ENCODE data around the gene PODXL2. TPM values are rescaled to one million over a fixed set of nuclear protein-coding genes. Genes with fewer than 3 reads are reported as not detected.

PODXL2 gene
- total RNA-seq, 3 donors from 2014 or later: 3.4 to 5.9 (median 4.3) TPM

DNA sequence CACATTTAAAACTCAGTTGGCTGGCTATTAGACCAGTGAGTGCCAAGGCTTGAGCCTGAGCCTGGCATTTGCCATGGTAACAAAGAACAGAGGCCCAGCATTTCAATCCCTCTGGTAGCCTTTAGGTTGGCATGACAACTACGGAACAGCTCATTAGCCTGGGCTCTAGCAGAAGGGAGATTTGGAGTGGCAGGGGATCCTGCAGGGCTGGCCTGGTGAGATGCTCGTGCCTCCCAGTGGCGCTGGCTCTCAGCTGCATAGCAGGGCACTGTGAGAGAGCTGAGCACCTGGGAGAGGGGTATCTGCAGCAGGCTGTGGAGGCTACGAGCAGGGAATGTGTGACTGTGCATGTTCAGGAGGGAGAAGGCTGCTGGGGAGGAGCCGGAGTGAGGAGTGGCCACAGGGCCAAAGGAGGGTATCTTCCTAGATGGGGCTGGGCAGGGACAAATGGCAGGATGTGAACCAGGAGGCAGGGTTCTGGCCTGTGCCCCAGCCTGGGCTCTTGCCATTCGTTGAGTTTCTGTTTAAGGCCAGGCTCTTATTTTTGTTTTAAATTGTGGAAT, 38.2 kb downstream of the PODXL2 start:
- ATAC-seq: no peak

DNA sequence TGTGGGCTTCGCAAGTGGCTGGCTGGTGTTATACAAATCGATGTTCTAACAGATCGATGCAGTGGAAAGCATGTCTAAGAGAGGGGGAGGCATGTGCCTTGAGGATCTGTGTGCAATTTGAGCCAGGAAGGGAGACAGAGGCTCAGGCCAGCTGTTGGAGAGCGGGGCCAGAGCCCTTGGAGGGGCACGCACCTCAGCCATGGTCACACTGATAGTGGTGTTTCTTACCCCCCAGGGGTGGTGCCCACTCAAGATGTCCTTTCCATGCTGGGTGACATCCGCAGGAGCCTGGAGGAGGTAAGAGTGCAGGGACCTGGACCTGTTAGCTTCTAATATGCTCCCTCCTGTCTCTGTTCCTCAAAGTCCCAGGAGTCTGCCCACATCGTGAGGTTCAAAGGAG, 39.9 kb downstream of the PODXL2 start:
- no peaks in the 10 kb centered on the region for H3K27me3 Mint-ChIP-seq (ENCODE audit: low read depth)
- ATAC-seq (no peak), DNase-seq (no peak)
- peaks cover 9% of the 10 kb centered on the region for H3K4me1 Mint-ChIP-seq (ENCODE audit: low read depth)
- H3K9me3 Mint-ChIP-seq: no peaks in the 10 kb centered on the region
- H3K36me3 Mint-ChIP-seq (ENCODE audit: insufficient read depth): no peaks in the 10 kb centered on the region
- no peak overlapping the region for H3K4me3 Mint-ChIP-seq

More for the DNA sequence above, 38.2 kb downstream of the PODXL2 start:
- Mint-ChIP-seq H3K4me3 (no peak overlapping the region), H3K4me1 (ENCODE audit: low read depth) (peaks cover 3% of the 10 kb centered on the region), H3K27me3 (ENCODE audit: low read depth) (no peaks in the 10 kb centered on the region), H3K36me3 (ENCODE audit: insufficient read depth) (no peaks in the 10 kb centered on the region), H3K9me3 (no peaks in the 10 kb centered on the region)
- no peak for DNase-seq

DNA sequence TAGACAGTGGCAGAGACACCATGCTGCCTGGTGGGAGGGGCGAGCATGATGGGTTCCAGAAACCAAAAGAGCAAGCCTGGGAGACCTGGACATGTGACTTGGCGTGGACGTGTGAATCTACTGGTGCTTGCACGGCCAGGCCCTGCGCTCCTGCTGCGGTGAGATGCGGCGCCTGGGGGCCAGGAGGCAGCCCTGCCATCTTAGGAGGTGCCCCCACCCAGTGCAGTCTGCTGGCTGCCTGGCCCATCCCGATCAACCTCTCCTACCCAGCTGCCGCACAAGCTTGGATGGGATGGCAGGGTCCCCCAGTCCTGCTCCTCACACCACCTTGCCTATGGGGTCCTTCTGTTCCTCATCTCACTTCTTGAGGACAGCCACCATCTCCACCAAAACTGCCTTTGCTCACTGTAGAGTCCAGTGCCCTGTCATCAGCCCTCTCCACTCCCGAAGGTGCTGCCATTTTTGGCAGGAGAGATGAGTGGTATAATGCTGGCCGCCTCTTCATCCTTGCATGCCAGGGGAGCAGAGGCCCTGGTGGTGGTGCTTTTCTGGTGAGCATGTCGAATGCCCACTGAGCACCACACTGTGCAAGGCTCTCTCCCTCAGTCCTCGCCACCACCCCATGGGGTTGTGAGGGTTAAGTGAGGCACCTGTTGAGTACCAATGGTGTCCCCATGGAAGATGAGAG, 40.7 kb downstream of the PODXL2 start:
- ATAC-seq (no peak), DNase-seq (no peak)
- Mint-ChIP-seq H3K4me1 (ENCODE audit: low read depth) (peaks cover 16% of the 10 kb centered on the region), H3K27me3 (ENCODE audit: low read depth) (no peaks in the 10 kb centered on the region), H3K9me3 (no peaks in the 10 kb centered on the region), H3K36me3 (ENCODE audit: insufficient read depth) (no peaks in the 10 kb centered on the region), H3K4me3 (no peak overlapping the region)

DNA sequence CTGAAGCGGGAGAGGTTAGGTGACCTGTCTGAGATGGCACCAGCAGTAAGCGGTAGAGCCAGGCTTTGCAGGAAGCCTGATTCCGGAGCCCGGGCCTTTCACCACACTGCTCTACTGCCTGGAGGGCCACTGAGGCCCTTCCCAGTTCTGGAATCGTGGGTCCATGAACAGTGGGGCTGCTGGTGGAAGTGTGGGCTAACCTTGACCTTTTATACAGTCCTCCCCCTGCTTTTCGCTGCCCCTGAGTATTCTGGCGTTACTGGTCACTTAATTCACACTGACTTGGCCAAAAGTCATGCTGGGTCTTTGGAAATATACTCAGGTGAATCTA, 41.2 kb downstream of the PODXL2 start:
- Mint-ChIP-seq H3K9me3 (no peaks in the 10 kb centered on the region), H3K36me3 (ENCODE audit: insufficient read depth) (no peaks in the 10 kb centered on the region), H3K4me1 (ENCODE audit: low read depth) (peaks cover 21% of the 10 kb centered on the region), H3K4me3 (peak overlapping the region; percentile 87), H3K27me3 (ENCODE audit: low read depth) (no peaks in the 10 kb centered on the region)
- DNase-seq (no peak), ATAC-seq (no peak)

DNA sequence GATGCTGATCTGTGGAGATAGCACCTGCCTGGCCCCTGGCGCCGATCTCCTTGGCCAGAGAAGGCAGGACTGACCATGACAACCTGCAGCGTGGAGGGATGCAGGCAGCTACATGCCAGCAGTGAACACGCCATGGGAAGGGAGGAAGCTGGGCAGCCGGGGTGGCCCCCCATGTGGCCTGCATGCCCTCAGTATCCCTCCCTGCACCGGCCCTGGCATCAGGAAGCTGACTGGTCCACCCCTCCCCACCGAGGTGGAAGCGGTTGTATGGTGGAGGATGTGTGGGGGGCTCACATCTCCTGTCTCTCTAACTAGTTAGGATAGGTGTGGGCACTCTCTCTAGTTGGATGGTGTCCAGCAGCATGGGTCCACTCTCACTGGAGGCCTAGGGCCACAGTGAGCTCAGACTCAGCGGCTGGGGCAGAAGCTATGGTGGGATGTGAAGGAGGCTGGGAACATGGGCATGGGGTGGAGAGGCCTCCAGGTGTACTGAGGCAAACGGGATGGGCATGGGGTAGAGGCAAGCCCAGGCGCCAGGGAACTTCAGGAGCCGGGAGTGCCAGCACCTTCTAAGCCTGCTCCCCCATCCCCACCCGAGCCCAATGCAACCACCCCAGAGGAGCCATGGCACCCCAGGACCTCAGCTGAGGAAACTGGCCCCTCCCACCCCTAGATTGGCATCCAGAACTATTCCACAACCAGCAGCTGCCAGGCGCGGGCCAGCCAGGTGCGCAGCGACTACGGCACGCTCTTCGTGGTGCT, 42.0 kb downstream of the PODXL2 start:
- H3K27me3 Mint-ChIP-seq (ENCODE audit: low read depth): no peaks in the 10 kb centered on the region
- no peaks in the 10 kb centered on the region for H3K9me3 Mint-ChIP-seq
- ATAC-seq (no peak), DNase-seq (no peak)
- peaks cover 3% of the 10 kb centered on the region for H3K36me3 Mint-ChIP-seq (ENCODE audit: insufficient read depth)
- peaks cover 24% of the 10 kb centered on the region for H3K4me1 Mint-ChIP-seq (ENCODE audit: low read depth)
- H3K4me3 Mint-ChIP-seq: peak overlapping the region; percentile 87

DNA sequence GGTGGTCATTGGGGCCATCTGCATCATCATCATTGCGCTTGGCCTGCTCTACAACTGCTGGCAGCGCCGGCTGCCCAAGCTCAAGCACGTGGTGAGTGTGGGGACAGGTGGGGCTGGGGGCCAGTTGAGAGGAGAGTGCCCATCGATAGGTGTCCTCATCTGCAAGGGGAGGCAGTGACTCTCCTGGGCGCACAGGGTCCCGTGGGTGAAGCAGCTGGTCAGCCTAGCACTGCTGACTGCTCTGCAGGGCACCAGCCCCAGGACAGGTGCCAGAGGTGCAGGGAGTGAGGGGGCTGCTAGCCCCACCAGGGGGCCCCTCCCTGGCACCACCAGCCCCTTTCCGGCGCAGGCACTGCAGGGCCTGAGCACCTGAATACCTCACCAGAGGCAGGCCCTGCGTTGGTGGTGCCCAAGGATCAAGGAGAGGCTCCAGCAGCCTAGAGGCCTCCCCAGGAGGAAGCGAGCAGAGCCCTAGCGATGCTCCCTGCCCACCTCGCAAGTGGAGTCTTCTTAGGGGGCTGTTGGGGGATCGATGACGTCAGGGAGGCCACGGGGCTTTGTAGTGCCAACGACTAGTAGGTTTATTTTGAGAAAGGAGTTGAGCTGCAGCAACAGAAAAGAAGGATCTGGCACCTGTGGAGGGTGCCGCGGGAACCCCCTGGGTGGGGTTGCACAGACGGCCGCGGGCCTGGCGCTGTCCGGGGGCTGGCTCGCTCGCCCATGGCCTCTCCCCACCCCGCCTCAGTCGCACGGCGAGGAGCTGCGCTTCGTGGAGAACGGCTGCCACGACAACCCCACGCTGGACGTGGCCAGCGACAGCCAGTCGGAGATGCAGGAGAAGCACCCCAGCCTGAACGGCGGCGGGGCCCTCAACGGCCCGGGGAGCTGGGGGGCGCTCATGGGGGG, 42.8 kb downstream of the PODXL2 start:
- peak; percentile 5 to 7 for ATAC-seq
- no peaks in the 10 kb centered on the region for H3K9me3 Mint-ChIP-seq
- H3K36me3 Mint-ChIP-seq (ENCODE audit: insufficient read depth): peaks cover 8% of the 10 kb centered on the region
- DNase-seq: peak; percentile 26
- H3K4me1 Mint-ChIP-seq (ENCODE audit: low read depth): peaks cover 27% of the 10 kb centered on the region
- H3K4me3 Mint-ChIP-seq: peak overlapping the region; percentile 87
- H3K27me3 Mint-ChIP-seq (ENCODE audit: low read depth): no peaks in the 10 kb centered on the region

DNA sequence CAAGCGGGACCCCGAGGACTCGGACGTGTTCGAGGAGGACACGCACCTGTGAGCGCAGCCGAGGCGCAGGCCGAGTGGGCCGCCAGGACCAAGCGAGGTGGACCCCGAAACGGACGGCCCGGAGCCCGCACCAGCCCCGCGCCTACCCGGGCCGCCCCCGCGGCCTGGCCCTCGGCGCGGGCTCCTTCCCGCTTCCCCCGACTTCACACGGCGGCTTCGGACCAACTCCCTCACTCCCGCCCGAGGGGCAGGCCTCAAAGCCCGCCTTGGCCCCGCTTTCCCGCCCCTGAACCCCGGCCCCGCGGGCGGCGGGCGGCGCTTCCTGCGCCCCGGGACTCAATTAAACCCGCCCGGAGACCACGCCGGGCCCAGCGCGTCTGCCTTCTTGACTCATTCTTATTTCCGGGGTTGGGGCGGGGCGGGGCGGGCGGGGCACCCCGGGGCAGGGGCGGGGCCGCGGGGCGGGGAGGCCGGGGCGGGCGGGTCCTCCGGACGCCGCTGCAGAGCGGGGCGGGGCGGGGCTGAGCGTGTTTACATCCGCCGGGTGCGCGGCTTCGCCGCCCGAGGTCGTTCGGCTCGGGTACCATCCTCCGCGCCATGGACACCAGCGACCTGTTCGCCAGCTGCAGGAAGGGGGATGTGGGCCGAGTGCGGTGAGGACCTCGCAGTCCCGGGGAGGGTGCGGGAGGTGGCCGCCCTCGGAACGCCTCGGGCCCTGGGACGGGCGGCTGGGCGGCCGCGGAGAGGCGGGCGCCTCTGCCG, 43.6 kb downstream of the PODXL2 start, which contains the start of gene ABTB1:
Gene ABTB1, plus strand, starts transcription at position 524 of the 762 bp plus-strand sequence. Its CDS starts 74 bp downstream, at position 598.
- peak within 1 kb of the TSS; percentile 87 for H3K4me3 Mint-ChIP-seq
- H3K36me3 Mint-ChIP-seq (ENCODE audit: insufficient read depth): peaks cover 8% of the 10 kb centered on the region
- no peaks in the 10 kb centered on the region for H3K9me3 Mint-ChIP-seq
- DNase-seq: peak; percentile 81
- H3K4me1 Mint-ChIP-seq (ENCODE audit: low read depth): peaks cover 27% of the 10 kb centered on the region
- peak; percentile 90 to 91 for ATAC-seq
- H3K27me3 Mint-ChIP-seq (ENCODE audit: low read depth): no peaks in the 10 kb centered on the region

DNA sequence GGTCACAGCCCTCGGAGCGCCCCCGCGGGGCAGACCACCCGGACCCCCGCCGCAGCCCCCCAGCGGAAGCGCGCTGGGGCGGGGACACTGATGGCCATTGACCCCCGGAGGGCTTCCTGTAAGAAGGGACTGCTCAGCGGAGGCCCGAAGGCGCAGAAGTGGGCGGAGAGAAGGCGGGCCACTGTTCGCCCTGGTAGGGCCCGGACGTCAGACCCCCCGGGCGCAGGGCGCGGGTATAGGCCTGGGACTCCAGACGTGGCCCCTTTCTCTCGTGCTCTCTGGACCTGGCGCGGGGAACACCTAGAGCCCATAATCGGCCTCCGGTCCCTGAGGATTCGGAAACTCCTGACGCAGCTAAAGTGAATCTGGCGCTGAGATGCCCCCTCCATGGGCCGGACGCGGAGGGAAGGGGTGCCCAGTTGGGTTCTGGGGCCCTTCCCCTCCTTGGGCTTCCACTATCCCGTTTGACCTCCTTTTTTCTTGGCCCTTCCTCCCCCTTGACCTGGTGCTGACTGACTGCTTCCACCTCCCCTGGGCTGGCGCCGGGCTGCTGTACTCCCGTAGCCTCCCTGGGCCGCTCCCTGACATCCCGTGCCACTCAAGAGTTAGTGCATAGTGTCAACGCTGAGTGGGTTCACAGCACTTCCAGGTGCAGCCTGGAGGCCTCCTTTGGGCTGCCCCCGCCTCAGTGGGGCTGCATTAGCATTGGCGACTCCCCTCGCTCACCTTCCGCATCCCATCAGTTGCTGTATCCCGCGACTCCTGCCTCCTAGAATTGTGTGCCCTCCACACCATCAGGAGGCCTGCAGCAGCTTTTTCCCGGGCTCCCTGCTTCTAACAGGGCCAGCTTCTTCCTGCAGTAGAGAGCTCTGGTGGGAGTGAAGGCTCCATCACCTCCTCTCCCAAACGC, 44.5 kb downstream of the PODXL2 start:
- DNase-seq: peak; percentile 32
- peaks cover 8% of the 10 kb centered on the region for H3K36me3 Mint-ChIP-seq (ENCODE audit: insufficient read depth)
- peaks cover 29% of the 10 kb centered on the region for H3K4me1 Mint-ChIP-seq (ENCODE audit: low read depth)
- H3K9me3 Mint-ChIP-seq: no peaks in the 10 kb centered on the region
- H3K27me3 Mint-ChIP-seq (ENCODE audit: low read depth): no peaks in the 10 kb centered on the region
- peak; percentile 62 for ATAC-seq
- peak overlapping the region; percentile 85 for H3K4me3 Mint-ChIP-seq

DNA sequence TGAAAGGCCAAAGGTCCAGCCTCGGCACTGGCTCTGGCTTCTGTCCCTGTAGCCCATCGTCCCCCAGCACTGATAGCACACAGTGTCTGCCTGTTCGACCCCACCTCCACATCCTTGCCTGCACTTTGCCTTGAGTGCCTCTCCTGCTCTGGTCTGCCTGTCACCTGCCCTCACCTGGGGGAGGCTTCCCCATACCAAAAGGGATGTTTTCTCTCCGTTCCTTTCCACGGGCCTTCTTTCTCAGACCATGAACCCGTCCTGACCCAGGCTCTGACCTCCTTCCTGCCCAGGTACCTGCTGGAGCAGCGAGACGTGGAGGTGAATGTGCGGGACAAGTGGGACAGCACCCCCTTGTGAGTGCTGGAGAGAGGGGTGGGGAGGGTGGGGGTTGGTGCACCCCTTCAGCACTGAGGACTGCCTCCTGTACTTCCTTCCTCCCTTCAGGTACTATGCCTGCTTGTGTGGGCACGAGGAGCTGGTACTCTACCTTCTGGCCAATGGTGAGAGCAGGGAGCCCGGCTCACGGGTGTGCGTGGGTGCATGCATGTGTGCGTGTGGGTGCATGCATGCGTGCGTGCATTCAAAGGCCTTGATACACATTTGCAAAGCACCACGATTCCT, 45.2 kb downstream of the PODXL2 start:
- DNase-seq (no peak), ATAC-seq (no peak)

DNA sequence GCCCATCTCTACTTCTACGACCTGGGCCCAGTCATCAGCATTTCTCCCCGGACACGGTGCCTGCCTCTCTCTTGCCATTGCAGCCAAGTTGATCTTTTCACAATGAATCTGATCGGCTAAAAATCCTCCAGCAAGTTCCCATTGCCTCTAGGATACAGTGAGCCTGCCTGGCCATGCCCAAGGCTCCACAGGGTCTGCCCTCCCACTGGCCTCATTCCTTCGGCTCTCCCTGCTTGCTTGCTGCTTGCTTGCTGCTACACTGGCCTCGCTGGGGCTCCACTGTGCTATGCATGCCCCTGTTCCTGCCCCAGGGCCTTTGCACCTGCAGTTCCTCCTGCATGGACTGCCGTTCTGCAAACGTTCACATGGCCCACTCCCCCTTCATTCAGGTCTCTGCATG, 45.8 kb downstream of the PODXL2 start:
- H3K4me3 Mint-ChIP-seq: peak overlapping the region; percentile 60
- H3K36me3 Mint-ChIP-seq (ENCODE audit: insufficient read depth): peaks cover 8% of the 10 kb centered on the region
- no peaks in the 10 kb centered on the region for H3K9me3 Mint-ChIP-seq
- no peaks in the 10 kb centered on the region for H3K27me3 Mint-ChIP-seq (ENCODE audit: low read depth)
- ATAC-seq (no peak), DNase-seq (no peak)
- H3K4me1 Mint-ChIP-seq (ENCODE audit: low read depth): peaks cover 29% of the 10 kb centered on the region

More for the DNA sequence above, 45.2 kb downstream of the PODXL2 start:
- peaks cover 8% of the 10 kb centered on the region for H3K36me3 Mint-ChIP-seq (ENCODE audit: insufficient read depth)
- H3K27me3 Mint-ChIP-seq (ENCODE audit: low read depth): no peaks in the 10 kb centered on the region
- peaks cover 29% of the 10 kb centered on the region for H3K4me1 Mint-ChIP-seq (ENCODE audit: low read depth)
- peak overlapping the region; percentile 85 for H3K4me3 Mint-ChIP-seq
- no peaks in the 10 kb centered on the region for H3K9me3 Mint-ChIP-seq

DNA sequence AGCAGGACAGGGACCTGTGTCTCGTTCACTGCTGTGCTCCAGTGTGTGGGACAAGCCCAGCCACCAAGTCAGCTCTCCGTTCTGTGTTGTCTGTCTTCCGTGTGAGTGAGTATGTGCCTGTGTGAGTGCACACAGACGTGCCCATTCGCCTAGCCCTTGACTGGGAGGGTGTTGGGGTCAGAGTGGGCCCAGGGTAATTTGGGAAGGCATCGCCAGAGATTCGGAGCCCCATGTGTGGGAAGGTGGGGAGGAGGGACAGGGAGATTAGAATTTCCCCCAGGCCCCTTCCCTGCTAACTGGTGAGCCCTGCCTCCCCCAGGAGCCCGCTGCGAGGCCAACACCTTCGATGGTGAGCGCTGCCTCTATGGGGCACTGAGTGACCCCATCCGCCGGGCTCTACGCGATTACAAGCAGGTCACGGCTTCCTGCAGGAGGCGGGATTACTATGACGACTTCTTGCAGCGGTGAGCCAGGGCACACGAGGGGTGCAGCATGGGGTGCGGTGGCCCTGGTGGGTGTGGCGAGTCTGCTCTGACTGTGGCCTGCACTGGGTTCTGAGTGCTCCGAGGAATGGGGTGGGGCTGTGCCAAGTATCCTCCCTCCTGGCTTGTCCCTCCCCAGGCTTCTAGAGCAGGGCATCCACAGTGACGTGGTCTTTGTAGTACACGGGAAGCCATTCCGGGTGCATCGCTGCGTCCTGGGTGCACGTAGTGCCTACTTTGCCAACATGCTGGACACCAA, 46.8 kb downstream of the PODXL2 start:
- Mint-ChIP-seq H3K36me3 (ENCODE audit: insufficient read depth) (peaks cover 8% of the 10 kb centered on the region), H3K9me3 (no peaks in the 10 kb centered on the region), H3K4me3 (no peak overlapping the region), H3K27me3 (ENCODE audit: low read depth) (no peaks in the 10 kb centered on the region), H3K4me1 (ENCODE audit: low read depth) (peaks cover 29% of the 10 kb centered on the region)
- ATAC-seq: no peak
- DNase-seq: no peak

DNA sequence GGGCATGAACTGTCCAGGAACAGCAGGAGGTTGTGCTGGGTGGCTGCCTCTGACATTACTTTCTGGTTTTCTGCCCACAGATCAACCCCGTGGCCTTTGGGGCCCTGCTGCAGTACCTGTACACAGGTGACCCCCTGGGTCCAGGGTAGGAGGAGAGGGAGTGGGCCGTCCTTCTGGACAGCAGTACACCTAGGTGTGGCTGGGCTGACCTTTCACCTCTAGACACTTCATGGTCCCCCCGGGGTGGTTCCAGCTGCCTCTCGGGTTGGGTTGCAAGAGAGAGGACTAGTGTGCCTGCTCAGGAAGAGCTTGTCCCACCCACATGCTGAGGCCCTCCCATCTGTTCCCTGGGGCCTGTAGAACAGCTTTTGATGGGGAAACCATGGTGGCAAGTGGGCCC, 47.5 kb downstream of the PODXL2 start:
- Mint-ChIP-seq H3K36me3 (ENCODE audit: insufficient read depth) (peaks cover 8% of the 10 kb centered on the region), H3K4me3 (no peak overlapping the region)
- DNase-seq: no peak

More for the DNA sequence above, 47.5 kb downstream of the PODXL2 start:
- H3K4me1 Mint-ChIP-seq (ENCODE audit: low read depth): peaks cover 28% of the 10 kb centered on the region
- ATAC-seq: no peak
- no peaks in the 10 kb centered on the region for H3K27me3 Mint-ChIP-seq (ENCODE audit: low read depth)
- H3K9me3 Mint-ChIP-seq: no peaks in the 10 kb centered on the region
